22Rv1 (cell line): Measurements from ENCODE around the gene SPINK4.

Source experiments
- ZFX ChIP-seq: fragments of 450-650 bp; IDR thresholded peaks from 2 replicates; pipeline ENCODE4 v1.6.1; 2017; ENCODE audit warnings: antibody characterized with exemption, borderline replicate concordance
- TF ChIP-seq, protein P1 (sequence below): fragments of 450-650 bp; IDR thresholded peaks from 2 replicates; pipeline ENCODE4 v1.5.1; 2017; ENCODE audit warnings: mild to moderate bottlenecking

DNA sequence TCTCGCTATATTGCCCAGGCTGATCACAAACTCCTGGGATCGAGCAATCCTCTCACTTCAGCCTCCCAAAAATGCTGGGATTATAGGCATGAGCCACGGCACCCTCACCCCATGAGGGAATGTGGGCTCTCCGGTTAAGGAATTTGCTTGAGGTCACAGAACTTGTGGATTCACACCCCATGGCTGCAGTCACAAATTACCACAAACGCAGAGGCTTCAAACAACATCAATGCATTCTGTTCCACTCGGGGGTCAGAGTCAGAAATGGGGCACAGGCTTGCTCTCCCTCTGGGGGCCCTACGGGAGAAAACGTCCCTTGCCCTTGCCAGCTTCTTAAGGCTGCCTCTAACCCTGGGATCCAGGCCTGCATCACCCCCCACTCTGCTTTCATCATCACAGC is 12.2 kb upstream of the SPINK4 start:
- TF ChIP-seq, protein P1, sequence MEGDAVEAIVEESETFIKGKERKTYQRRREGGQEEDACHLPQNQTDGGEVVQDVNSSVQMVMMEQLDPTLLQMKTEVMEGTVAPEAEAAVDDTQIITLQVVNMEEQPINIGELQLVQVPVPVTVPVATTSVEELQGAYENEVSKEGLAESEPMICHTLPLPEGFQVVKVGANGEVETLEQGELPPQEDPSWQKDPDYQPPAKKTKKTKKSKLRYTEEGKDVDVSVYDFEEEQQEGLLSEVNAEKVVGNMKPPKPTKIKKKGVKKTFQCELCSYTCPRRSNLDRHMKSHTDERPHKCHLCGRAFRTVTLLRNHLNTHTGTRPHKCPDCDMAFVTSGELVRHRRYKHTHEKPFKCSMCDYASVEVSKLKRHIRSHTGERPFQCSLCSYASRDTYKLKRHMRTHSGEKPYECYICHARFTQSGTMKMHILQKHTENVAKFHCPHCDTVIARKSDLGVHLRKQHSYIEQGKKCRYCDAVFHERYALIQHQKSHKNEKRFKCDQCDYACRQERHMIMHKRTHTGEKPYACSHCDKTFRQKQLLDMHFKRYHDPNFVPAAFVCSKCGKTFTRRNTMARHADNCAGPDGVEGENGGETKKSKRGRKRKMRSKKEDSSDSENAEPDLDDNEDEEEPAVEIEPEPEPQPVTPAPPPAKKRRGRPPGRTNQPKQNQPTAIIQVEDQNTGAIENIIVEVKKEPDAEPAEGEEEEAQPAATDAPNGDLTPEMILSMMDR = no peak
- no peak for TF ChIP-seq ZFX
